Stomach smooth muscle (tissue), 2 donors: ENCODE data around the gene LRWD1.

ENCODE experiments used
- H3K27ac ChIP-seq: one replicate; pipeline ENCODE4 v1.7.0; 2013; ENCODE audit warnings: mild to moderate bottlenecking, low read length, inconsistent platforms
- H3K27me3 ChIP-seq, 2 donors: one replicate each; pipeline ENCODE4 v1.7.0; 2013; ENCODE audit warnings: low read length in 2 of 2; ENCODE audit not compliant: insufficient read depth in 2 of 2, control insufficient read depth in 1 of 2
- H3K36me3 ChIP-seq, 2 donors: one replicate each; pipeline ENCODE4 v1.7.0; 2013; ENCODE audit warnings: low read length in 2 of 2; ENCODE audit not compliant: control insufficient read depth in 2 of 2, insufficient read depth in 2 of 2
- H3K4me1 ChIP-seq: one replicate; pipeline ENCODE4 v1.7.0; 2013; ENCODE audit warnings: low read length; ENCODE audit not compliant: control insufficient read depth, insufficient read depth
- H3K4me3 ChIP-seq, 2 donors: one replicate each; pipeline ENCODE4 v1.7.0; 2013; ENCODE audit warnings: low read length in 2 of 2
- H3K9ac ChIP-seq, 2 donors: one replicate each; pipeline ENCODE4 v1.7.0; 2013; ENCODE audit warnings: low read length in 2 of 2, mild to moderate bottlenecking in 1 of 2
- H3K9me3 ChIP-seq, 2 donors: one replicate each; pipeline ENCODE4 v1.7.0; 2013; ENCODE audit warnings: low read length in 2 of 2; ENCODE audit not compliant: control insufficient read depth in 2 of 2
- donor health status: healthy.
- donor health status: Pancreatic carcinoma.

The LRWD1 gene

DNA sequence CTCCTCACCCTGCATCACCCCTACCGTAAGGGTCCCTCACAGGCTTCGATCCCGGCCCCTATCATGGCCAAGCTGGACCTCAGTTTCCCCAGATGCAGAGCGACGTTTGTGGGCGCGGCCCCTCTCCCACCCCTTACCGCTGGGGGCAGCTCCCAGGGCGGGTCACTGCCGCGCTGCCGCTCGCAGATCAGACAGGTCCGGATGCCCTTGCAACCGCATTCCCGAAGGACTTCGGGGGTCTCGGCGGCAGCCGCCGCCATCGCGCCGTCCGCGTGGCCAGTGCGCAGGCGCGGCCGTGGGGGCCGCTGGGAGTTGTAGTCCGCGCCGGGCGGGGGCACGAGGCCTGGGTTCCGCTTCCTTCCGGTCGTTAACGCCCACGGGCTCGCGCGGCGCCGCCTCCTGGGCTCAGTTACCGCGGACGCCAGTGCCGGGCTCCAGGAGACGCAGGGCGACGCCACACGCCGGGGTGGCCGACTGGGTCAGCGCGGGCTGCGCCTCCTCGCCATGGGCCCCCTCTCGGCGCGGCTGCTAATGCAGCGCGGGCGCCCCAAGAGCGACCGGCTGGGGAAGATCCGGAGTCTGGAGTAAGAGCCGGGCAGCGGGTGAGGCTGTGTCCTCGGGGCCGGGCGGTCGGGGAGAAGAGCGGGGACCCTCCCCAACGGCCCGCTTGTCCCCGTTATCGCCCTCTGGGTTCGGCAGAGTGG, at the start of gene LRWD1, which contains the start of gene ALKBH4:
Gene LRWD1 (plus strand): TSS at position 408 of the 704 bp plus-strand sequence. CDS start 97 bp downstream, at position 505.
Gene ALKBH4 (minus strand): TSS at position 287 of the 704 bp plus-strand sequence. CDS start 27 bp downstream, at position 260.
- Histone ChIP-seq H3K9me3 (no peaks in the 10 kb centered on the region), H3K27me3 (no peaks in the 10 kb centered on the region), H3K4me1 (peaks cover 23% of the 10 kb centered on the region), H3K4me3 (peak within 1 kb of the TSS; percentile 86 to 99), H3K36me3 (no peaks in the 10 kb centered on the region), H3K27ac (peak within 1 kb of the TSS; percentile 55), H3K9ac (peak within 1 kb of the TSS; percentile 96)

DNA sequence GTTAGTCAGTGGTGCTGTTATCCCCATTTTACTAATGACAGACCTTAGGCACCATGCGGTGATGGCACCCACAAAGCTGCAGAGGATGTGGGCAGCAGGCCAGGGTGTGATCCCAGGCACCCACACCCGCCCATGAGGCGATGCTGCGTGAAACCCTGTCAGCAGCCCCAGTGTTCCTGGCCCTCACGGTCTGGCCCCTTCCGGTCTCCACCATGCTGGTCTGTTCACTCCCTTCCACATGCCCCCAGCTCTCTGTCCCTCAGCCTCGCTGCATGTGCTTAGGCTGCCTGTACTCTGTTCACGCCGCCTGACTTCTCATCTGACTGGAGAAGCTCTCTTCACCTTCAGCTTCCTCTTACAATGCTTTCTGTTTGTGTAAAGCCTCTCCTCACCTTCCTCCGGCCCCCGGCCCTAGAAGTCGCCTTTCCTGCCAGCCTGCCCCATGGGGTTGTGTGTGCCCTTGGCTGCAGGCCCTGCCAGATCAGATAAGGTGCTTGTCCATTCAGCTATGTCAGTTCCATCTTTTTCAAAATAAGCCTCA, 49.0 kb upstream of the LRWD1 start:
- peaks cover 3% of the 10 kb centered on the region for H3K4me1 ChIP-seq
- no peak overlapping the region for H3K27ac ChIP-seq
- H3K4me3 ChIP-seq = no peak overlapping the region

DNA sequence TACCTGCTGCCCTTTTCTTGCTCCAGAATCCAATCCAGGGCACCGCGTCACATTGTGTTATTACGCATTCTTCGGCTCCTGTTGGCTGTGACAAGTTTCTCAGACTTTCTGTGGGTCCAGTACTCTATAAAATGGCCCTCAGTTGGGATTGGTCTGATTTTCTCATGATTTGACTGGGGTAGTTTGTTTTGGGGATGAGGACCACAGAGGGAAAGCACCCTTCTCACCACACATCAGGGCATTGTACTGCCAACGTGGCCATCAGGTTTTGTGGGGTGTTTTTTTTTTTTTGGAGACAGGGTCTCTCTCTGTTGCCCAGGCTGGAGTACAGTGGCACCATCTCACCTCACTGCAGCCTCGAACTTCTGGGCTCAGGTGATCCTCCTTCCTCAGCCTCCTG, 48.4 kb upstream of the LRWD1 start:
- H3K9me3 ChIP-seq = no peaks in the 10 kb centered on the region
- H3K36me3 ChIP-seq = peaks cover 25 to 41% of the 10 kb centered on the region in 2 donors
- peaks cover 3% of the 10 kb centered on the region for H3K4me1 ChIP-seq
- H3K27me3 ChIP-seq = no peaks in the 10 kb centered on the region
- no peak overlapping the region for H3K27ac ChIP-seq
- H3K4me3 ChIP-seq = no peak overlapping the region
- no peak overlapping the region for H3K9ac ChIP-seq

More for the DNA sequence above, 49.0 kb upstream of the LRWD1 start:
- Histone ChIP-seq H3K9ac (no peak overlapping the region), H3K9me3 (no peaks in the 10 kb centered on the region), H3K36me3 (peaks cover 23 to 45% of the 10 kb centered on the region in 2 donors), H3K27me3 (no peaks in the 10 kb centered on the region)

DNA sequence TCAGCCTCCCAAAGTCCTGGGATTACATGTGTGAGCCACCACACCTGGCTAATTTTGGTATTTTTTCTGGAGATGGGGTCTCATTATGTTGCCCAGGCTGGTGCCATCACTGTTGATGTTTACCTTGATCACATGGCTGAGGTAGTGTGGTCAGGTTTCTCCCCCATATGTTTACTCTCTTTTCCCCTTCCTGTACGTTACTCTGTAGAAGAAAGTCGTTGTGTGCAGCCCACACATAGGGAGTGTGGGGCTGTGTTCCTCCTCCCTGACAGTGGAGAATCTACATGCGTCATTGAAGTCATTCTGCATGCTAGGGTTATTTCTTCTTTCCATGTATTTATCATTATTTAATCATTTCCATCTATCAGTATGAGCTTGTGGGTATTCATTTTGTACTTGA, 47.7 kb upstream of the LRWD1 start:
- Histone ChIP-seq H3K4me1 (peaks cover 3% of the 10 kb centered on the region), H3K36me3 (peaks cover 25 to 39% of the 10 kb centered on the region in 2 donors), H3K9ac (no peak overlapping the region), H3K4me3 (no peak overlapping the region), H3K9me3 (no peaks in the 10 kb centered on the region), H3K27ac (no peak overlapping the region), H3K27me3 (no peaks in the 10 kb centered on the region)

DNA sequence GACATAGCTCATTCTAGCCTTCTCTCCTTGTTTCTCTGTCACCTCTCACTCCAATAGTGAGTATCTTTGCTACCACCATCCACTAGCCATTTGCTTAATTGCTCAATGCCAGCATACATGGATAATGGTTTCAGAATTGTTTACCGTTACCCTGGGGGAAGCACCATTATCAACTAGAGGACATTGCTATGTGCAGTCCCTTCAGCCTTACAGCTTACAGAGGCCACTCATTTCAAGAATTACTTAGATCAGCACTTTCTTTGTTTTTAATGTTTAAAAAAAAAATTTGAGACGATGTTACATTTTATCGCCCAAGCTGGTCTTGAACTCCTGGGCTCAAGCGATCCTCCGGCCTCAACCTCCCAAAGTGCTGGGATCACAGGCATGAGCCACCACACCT, 46.2 kb upstream of the LRWD1 start:
- Histone ChIP-seq H3K27ac (no peak overlapping the region), H3K9ac (no peak overlapping the region), H3K36me3 (peaks cover 25 to 33% of the 10 kb centered on the region in 2 donors), H3K27me3 (no peaks in the 10 kb centered on the region), H3K9me3 (no peaks in the 10 kb centered on the region), H3K4me1 (no peaks in the 10 kb centered on the region), H3K4me3 (no peak overlapping the region)

DNA sequence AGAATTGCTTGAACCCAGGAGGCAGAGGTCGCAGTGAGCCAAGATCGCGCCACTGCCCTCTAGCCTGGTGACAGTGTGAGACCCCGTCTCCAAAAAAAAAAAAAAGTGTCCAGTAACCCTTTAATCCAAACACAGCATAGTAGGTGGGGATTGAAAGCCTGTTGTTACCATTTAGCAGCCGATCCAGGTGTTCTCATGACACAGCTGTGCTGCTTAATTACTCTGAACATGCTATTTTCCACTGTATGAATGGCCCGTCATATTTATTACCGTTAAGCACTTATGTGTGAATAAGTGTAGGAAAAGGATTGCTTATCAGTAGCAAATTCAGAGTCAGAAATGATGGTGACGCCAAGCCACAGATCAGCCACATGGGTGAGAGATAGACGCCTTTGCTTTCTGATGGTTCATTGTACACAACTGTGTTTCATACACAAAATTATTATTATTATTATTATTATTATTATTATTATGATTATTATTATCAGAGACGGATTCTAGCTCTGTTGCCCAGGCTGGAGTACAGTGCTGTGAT, 43.0 kb upstream of the LRWD1 start:
- no peak overlapping the region for H3K4me3 ChIP-seq
- H3K36me3 ChIP-seq = peaks cover 22 to 30% of the 10 kb centered on the region in 2 donors
- no peaks in the 10 kb centered on the region for H3K27me3 ChIP-seq
- no peak overlapping the region for H3K9ac ChIP-seq
- H3K27ac ChIP-seq = no peak overlapping the region
- no peaks in the 10 kb centered on the region for H3K4me1 ChIP-seq
- no peaks in the 10 kb centered on the region for H3K9me3 ChIP-seq

DNA sequence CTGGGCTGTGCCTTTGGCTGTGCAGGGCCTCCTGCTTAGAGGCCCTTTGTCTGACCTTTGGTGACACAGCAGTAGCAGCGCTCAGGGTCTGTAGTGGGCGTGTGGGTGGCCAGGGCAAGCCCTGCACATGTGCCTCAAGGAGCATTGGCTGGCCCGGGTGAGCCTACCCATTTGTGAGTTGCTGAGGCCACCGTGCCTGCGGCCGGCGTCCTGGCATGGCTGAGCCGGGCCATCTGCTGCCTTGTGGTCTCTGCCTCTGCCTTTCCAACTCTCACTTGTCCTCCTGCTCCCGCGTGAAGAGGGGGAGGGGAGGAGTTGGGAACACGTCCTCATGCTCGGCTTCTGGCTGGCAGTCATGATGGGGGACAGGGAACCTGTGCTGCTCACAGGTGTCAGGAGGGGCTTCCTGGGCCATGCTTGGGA, 40.6 kb upstream of the LRWD1 start:
- Histone ChIP-seq H3K4me1 (no peaks in the 10 kb centered on the region), H3K9me3 (no peaks in the 10 kb centered on the region), H3K36me3 (peaks cover 10 to 21% of the 10 kb centered on the region in 2 donors), H3K4me3 (no peak overlapping the region), H3K27me3 (no peaks in the 10 kb centered on the region), H3K9ac (no peak overlapping the region), H3K27ac (no peak overlapping the region)

DNA sequence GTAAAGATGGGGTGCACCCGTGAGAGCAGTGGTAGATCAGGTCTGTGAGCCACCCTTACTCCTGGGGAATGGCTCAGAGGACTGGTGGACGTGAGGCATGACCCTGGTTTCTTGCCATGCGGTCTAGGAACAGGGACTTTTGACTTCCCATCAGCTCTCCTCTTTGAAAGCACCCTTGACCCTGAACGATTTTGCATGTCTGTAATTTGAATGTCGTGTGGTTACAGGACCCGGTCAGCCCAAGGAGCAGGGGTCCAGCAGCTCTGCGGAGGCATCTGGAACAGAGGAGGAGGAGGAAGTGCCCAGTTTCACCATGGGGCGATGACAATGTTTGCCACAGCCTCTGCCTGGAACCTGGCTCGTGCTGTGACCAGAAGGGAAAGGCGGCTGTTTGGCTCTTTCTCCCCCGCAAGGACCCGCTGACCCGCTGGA, 40.0 kb upstream of the LRWD1 start:
- H3K36me3 ChIP-seq = peaks cover 10 to 18% of the 10 kb centered on the region in 2 donors
- no peaks in the 10 kb centered on the region for H3K9me3 ChIP-seq
- H3K4me1 ChIP-seq = no peaks in the 10 kb centered on the region
- no peak overlapping the region for H3K4me3 ChIP-seq
- H3K27ac ChIP-seq = no peak overlapping the region
- no peaks in the 10 kb centered on the region for H3K27me3 ChIP-seq
- H3K9ac ChIP-seq = no peak overlapping the region

DNA sequence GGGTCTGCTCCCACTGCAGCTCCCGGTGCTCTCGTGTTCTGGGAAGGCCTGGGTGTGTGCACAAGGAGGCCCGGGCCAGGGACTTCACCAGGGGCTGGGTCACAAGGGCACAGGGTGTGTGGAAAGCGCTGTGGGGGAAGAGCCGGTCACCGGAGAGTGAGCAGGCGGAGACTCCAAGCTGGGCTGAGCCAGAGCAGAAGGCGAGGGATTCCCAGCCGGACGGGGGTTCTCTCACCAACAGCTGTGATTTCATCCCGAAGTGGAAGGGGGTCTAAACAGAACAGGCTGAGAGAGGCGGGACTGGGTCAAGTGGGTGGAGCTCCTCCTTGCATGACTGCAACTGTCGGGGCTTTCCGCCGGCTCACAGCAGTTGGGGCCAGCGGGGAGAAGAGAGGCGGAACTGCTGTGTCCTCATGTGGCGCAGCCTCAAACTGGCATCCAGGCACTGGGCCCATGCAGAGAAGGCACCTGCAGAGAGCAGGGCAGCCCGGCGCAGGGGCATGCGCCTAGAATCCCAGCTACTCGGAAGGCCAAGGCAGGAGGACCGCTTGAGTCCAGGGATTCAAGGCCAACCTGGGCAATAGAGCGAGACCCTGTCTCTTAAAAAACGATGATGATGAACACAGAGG, 39.0 kb upstream of the LRWD1 start:
- H3K36me3 ChIP-seq = peaks cover 7 to 15% of the 10 kb centered on the region in 2 donors
- H3K27ac ChIP-seq = peak overlapping the region; percentile 18
- H3K9ac ChIP-seq = no peak overlapping the region
- no peaks in the 10 kb centered on the region for H3K4me1 ChIP-seq
- H3K9me3 ChIP-seq = no peaks in the 10 kb centered on the region
- H3K4me3 ChIP-seq = no peak overlapping the region
- H3K27me3 ChIP-seq = no peaks in the 10 kb centered on the region

DNA sequence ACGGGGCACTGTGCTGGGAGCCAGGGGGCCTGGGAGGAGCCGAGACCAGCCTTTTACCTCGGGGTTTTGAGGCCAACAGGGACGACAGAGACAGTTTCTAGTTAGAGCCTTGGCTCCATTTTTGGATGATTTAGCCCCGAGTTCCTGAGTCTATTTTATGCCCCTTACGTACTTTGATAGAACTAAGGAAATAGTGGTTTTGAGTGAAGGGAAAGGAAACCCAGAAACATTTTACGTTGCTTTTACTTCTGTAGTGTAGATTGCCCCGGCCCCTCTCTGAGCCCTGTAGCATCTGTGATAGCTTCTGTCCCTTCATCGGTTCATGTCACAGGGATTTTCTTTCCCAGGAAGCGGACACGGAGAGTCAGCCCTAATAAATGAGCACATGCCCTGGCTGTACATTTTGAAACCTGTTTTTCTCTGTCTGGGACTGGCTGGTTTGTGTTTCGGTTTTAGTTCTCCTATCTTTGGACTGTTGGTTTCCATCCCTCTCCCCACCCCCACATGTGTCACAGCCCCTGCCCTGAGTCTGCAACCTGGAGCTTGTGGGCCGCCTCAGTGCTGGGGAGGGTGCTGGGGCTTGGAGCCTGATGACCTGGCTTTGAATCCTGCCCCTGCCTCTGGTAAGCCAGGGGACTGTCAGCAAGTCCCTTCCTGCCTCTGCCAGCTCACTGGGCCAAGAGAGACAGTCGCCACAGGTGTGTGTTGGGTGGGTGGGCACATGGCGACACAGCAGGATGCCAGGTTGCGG, 38.3 kb upstream of the LRWD1 start:
- H3K4me3 ChIP-seq = no peak overlapping the region

More for the DNA sequence above, 38.3 kb upstream of the LRWD1 start:
- Histone ChIP-seq H3K27ac (peak overlapping the region; percentile 18), H3K9me3 (no peaks in the 10 kb centered on the region), H3K9ac (no peak overlapping the region), H3K36me3 (peaks cover 5 to 13% of the 10 kb centered on the region in 2 donors), H3K4me1 (no peaks in the 10 kb centered on the region), H3K27me3 (no peaks in the 10 kb centered on the region)
